ENCODE data around the gene ERN2.

Gene ERN2

DNA sequence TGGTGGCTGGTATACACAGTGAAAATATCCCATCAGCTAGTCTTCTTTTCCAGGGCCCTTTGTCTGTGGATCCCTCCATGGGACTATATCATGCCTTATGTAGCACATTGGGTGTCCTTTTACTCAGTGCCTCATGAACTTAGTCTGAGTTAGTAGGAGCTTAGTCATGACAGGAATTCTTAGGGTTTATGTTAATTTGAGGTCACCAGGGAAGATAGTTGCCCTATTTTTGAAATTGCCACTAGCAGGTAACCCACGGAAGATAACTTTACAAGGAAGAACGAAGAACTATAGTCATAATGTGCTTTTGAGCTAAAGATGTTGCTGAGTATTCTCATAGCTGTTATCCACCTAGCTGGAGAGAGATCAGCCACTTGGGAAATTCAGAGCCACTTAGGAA lies 49.1 kb downstream of the ERN2 start:
- DNase-seq (ENCODE audit: low read depth): no peak
- Histone ChIP-seq H3K4me1 (ENCODE audit: control insufficient read depth, insufficient read depth, low read length) (peaks cover 11% of the 10 kb centered on the region), H3K9me3 (ENCODE audit: control insufficient read depth, low read length) (no peaks in the 10 kb centered on the region), H3K27me3 (replicated peaks; ENCODE audit: control insufficient read depth, insufficient read depth, low read length) (no peaks in the 10 kb centered on the region), H3K4me3 (ENCODE audit: low read length) (no peak overlapping the region), H3K36me3 (ENCODE audit: control insufficient read depth, insufficient read depth, low read length, severe bottlenecking) (peaks cover 98% of the 10 kb centered on the region), H3K9ac (ENCODE audit: low read length) (no peak overlapping the region)

DNA sequence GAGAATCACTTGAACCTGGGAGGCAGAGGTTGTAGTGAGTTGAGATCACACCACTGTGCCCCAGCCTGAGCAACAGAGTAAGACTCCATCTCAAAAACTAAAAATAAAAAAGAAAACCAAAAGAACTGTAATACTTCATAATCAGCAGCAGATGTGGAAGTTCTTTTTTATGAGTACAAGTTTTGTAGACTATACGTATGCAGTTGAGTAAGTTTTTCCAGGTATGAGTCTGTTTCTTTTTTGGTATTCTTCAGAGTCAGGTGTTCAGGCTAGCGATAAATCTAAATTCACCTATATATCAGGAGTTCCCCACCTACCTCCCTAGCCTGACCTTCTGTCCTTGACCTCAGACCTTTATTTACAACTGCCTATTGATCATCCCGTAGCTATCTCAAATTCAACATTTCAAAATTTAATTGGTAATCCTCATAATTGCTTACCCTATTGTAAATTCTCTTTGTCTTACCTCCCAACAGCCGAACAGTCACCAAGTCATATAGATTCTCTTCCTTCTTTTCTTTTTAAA lies 61.0 kb downstream of the ERN2 start:
- no peak overlapping the region for H3K9ac ChIP-seq (ENCODE audit: low read length)
- H3K9me3 ChIP-seq (ENCODE audit: control insufficient read depth, low read length): no peaks in the 10 kb centered on the region
- H3K36me3 ChIP-seq (ENCODE audit: control insufficient read depth, insufficient read depth, low read length, severe bottlenecking): peaks cover 65% of the 10 kb centered on the region
- no peaks in the 10 kb centered on the region for H3K4me1 ChIP-seq (ENCODE audit: control insufficient read depth, insufficient read depth, low read length)
- no peak for DNase-seq (ENCODE audit: low read depth)
- H3K4me3 ChIP-seq (ENCODE audit: low read length): no peak overlapping the region
- H3K27me3 ChIP-seq (replicated peaks; ENCODE audit: control insufficient read depth, insufficient read depth, low read length): no peaks in the 10 kb centered on the region

DNA sequence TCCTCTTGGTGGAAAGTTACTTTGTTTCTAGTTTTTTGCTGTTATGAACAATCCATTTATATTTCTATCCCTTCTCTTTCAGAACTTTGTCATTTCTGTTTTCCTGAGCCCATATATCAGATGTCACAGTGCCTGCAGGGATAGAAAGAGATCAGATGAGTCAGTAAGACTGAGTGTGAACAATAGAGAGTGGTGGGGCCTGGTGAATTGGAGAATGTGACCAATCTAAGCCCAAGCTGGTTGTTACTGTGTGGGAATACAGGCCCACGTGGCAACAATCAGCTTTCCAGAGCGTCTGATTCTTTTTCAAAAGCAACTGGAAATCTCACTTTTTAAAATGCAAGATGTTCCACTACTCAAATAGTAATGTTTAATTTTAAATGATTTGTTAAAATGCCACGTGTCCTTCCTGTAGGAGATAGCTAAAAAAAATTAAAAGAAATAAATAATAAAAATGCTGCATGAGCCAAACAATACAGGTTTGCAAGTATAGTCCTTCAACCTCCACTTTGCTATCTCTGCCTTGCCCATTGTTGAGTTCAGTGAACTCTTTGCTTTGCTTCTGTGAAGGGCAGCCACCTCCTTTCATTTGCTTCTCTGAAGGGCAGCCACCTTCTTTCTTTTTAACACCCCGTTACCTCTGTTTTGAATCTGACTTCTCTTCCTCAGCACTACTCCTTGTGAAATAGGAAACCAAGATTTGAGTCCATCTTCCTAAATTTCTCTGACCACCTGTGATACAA lies 62.2 kb downstream of the ERN2 start:
- H3K4me3 ChIP-seq (ENCODE audit: low read length): no peak overlapping the region
- H3K4me1 ChIP-seq (ENCODE audit: control insufficient read depth, insufficient read depth, low read length): no peaks in the 10 kb centered on the region
- H3K36me3 ChIP-seq (ENCODE audit: control insufficient read depth, insufficient read depth, low read length, severe bottlenecking): peaks cover 76% of the 10 kb centered on the region
- no peak overlapping the region for H3K9ac ChIP-seq (ENCODE audit: low read length)
- H3K9me3 ChIP-seq (ENCODE audit: control insufficient read depth, low read length): no peaks in the 10 kb centered on the region
- DNase-seq (ENCODE audit: low read depth): peak; percentile 11
- no peaks in the 10 kb centered on the region for H3K27me3 ChIP-seq (replicated peaks; ENCODE audit: control insufficient read depth, insufficient read depth, low read length)

DNA sequence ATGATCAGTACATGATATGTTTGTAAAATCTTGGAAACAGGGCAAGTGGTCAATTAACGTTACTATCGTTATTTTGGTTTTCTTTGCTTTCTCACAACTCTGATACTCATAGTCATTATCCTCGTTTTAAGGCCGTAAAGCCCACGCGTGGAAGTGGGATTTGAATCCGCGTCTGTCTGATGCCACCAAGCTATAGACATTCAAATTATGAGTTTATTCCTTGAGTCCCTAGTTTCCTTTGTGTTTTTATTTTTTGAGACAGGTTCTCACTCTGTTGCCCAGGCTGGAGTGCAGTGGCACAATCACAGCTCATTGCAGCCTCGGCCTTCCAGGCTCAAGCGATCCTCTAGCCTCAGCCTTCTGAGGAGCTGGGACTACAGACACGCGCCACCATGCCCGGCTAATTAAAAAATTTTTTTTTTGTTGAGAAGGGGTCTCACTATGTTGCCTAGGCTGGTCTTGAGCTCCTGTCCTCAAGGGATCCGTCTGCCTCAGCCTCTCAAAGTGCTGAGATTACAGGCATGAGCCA lies 70.7 kb downstream of the ERN2 start:
- no peaks in the 10 kb centered on the region for H3K9me3 ChIP-seq (ENCODE audit: control insufficient read depth, low read length)
- no peak for DNase-seq (ENCODE audit: low read depth)
- H3K36me3 ChIP-seq (ENCODE audit: control insufficient read depth, insufficient read depth, low read length, severe bottlenecking): peaks cover 43% of the 10 kb centered on the region
- no peaks in the 10 kb centered on the region for H3K27me3 ChIP-seq (replicated peaks; ENCODE audit: control insufficient read depth, insufficient read depth, low read length)
- peak overlapping the region; percentile 99 for H3K9ac ChIP-seq (ENCODE audit: low read length)
- H3K4me1 ChIP-seq (ENCODE audit: control insufficient read depth, insufficient read depth, low read length): peaks cover 17% of the 10 kb centered on the region
- peak overlapping the region; percentile 100 for H3K4me3 ChIP-seq (ENCODE audit: low read length)

DNA sequence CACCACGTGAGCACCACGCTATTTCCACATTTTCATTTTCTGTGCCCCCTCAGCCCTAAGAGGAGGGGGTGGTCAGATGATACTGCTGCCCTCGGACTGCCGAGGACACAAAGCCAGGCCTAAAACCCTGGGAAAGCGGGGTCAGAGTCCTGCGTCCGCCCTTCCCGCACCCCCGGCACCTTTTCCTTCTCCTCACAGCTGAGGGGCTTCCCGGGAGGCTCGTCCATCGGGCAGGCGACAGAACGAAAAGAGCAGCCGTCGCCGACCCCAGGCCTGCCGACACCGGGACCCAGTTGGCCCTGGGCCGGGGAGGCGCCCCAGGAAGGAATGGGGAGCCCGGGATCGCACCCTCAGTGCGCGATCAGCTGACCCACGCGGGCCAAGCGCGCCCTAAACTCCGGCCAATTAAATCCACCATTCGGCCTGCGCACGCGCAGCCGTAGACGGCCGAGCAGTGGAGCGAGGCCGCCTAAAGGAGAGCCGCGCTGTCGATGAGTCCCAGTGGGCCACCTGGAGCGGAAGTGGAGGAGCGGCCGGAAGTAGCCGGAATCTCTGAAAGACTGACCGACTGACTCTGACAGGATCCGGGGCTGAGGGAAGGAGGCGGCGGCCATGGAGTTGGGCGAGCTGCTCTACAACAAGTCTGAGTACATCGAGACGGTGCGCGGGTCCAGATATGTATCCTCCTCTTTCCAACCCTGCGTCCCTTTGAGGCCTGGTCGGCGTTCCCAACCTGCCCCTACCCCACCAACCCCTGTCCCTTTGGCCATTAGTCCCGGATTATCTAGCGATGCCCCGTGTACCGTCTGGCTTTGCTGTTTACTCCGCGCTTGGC lies 71.9 kb downstream of the ERN2 start, which contains the start of the genes DCTN5 and PALB2:
TSS of gene DCTN5 (plus strand) at position 536 of the 835 bp plus-strand sequence. CDS start at position 613, 77 bp downstream.
TSS of gene PALB2 (minus strand) at position 380 of the 835 bp plus-strand sequence. CDS start at position 227, 153 bp downstream.
- DNase-seq (ENCODE audit: low read depth): peak; percentile 99
- Histone ChIP-seq H3K27me3 (replicated peaks; ENCODE audit: control insufficient read depth, insufficient read depth, low read length) (no peaks in the 10 kb centered on the region), H3K4me1 (ENCODE audit: control insufficient read depth, insufficient read depth, low read length) (peaks cover 17% of the 10 kb centered on the region), H3K9ac (ENCODE audit: low read length) (peak within 1 kb of the TSS; percentile 99), H3K4me3 (ENCODE audit: low read length) (peak within 1 kb of the TSS; percentile 100), H3K9me3 (ENCODE audit: control insufficient read depth, low read length) (no peaks in the 10 kb centered on the region), H3K36me3 (ENCODE audit: control insufficient read depth, insufficient read depth, low read length, severe bottlenecking) (peaks cover 39% of the 10 kb centered on the region)

DNA sequence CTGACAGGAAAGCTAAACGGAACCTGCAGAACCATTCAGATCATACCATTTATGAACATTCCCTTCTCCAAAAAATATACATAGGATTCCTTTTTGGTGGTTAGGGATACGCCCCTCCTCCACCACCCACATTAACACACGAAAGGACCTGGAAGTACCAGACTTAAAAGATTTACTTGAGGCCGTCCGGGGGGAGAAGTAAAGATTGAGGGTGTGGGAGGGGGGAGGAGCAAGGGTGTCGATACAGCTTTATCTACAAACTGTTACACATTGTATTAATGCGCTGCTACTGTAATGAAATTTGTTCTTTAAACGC lies 72.4 kb downstream of the ERN2 start:
- no peaks in the 10 kb centered on the region for H3K27me3 ChIP-seq (replicated peaks; ENCODE audit: control insufficient read depth, insufficient read depth, low read length)
- peak overlapping the region; percentile 100 for H3K4me3 ChIP-seq (ENCODE audit: low read length)
- H3K9me3 ChIP-seq (ENCODE audit: control insufficient read depth, low read length): no peaks in the 10 kb centered on the region
- peak overlapping the region; percentile 99 for H3K9ac ChIP-seq (ENCODE audit: low read length)
- H3K36me3 ChIP-seq (ENCODE audit: control insufficient read depth, insufficient read depth, low read length, severe bottlenecking): peaks cover 39% of the 10 kb centered on the region
- DNase-seq (ENCODE audit: low read depth): no peak
- peaks cover 17% of the 10 kb centered on the region for H3K4me1 ChIP-seq (ENCODE audit: control insufficient read depth, insufficient read depth, low read length)

Measured in adipocyte (in vitro differentiated cells).